ENCODE results near the gene VPS13D.
"Not testable (repeated sequence)": the region's sequence is repeated elsewhere in the genome, so short reads cannot be mapped to it uniquely, and the experiment has no call there.

VPS13D gene

GRCh38 chr1:12524266-12524665, 294.4 kb downstream of the VPS13D start:
- DNase-seq: no peak

- DNase-seq: no peak
These were observed 295.7 kb downstream of the VPS13D start for GRCh38 chr1:12525311-12526181.

- no peak for DNase-seq
These were observed 297.7 kb downstream of the VPS13D start for GRCh38 chr1:12527564-12527963.

DNA sequence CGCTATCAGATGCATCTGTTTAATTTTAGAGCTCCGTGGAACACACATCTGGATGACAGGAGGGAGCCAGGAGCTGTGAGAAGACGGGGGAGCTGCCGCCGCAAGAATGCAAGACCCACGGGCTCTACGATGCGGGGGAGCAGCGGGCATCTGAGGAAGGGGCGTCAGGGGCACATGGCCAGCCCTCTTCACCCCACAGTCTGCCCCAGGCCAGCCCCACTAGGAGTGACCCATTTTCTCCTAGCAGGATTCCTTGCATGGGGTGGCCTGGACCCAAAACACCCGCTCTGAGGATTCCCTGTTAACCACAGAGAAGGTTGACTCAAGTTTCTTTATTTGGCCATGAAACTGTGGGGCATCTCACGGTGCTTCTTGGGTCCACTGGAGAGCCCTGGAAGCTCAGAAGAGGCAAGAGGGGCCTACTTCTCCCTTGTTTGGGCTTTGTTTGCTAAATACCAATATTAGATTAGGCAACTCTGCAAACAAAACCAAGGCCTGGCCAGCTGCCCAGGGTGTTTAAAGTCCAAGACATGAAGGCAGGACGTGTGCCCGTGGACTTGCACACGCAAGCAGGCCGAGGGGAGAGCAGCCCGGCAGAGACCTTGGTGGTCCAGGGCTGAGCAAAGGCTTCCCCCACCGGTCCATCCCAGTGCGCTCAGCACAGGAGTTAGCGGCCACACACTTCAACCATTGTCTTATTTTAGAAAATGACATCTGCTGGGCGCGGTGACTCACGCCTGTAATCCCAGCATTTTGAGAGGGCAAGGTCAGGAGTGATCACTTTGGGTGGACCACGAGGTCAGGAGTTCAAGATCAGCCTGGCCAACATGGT, 298.4 kb downstream of the VPS13D start:
- no peak for DNase-seq

- DNase-seq: no peak
These were observed 299.9 kb downstream of the VPS13D start for GRCh38 chr1:12529640-12530174.

DNA sequence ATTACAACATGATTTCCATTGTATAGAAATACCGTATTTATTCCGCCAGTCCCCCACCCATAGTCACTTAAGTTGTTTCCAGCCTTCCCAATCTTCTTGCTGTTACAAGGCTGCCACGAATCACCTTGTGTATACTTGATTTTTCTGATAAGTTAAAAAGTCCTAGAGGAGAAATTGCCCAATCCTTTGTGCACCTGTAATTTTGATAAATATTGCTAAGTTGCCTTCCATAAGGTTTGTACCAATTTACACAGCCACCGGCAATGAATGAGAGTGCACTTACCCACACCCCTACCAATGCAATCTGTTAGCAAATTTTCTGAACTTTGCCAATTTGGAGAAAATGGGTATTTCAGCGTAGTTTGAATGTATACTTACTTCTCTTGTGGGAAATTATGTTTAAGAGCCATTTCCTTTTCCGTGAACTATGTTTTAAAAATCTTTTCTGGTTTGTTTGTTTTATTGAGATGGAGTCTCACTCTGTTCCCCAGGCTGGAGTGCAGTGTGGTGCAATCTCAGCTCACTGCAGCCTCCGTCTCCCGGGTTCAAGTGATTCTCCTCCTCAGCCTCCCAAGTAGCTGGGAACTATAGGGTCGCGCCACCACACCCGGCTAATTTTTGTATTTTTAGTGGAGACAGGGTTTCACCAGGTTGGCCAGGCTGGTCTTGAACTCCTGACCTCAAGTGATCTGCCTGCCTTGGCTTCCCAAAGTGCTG, 300.8 kb downstream of the VPS13D start:
- DNase-seq: no peak

DNA sequence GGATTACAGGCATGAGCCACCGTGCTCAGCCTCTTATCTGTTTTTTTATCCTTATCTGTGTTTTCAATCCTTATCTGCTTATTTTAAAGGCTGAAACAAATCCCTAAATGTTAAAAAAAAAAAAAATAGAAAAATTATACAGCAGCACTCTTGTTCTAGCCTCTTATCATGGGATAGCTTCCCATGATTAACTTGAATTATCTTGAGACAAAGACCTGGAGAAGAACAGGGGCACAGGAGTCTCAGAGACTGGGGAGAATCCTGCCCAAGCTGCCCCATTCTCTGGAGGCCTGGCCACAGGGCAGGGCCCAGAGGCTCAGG, 301.3 kb downstream of the VPS13D start:
- no peak for DNase-seq

DNA sequence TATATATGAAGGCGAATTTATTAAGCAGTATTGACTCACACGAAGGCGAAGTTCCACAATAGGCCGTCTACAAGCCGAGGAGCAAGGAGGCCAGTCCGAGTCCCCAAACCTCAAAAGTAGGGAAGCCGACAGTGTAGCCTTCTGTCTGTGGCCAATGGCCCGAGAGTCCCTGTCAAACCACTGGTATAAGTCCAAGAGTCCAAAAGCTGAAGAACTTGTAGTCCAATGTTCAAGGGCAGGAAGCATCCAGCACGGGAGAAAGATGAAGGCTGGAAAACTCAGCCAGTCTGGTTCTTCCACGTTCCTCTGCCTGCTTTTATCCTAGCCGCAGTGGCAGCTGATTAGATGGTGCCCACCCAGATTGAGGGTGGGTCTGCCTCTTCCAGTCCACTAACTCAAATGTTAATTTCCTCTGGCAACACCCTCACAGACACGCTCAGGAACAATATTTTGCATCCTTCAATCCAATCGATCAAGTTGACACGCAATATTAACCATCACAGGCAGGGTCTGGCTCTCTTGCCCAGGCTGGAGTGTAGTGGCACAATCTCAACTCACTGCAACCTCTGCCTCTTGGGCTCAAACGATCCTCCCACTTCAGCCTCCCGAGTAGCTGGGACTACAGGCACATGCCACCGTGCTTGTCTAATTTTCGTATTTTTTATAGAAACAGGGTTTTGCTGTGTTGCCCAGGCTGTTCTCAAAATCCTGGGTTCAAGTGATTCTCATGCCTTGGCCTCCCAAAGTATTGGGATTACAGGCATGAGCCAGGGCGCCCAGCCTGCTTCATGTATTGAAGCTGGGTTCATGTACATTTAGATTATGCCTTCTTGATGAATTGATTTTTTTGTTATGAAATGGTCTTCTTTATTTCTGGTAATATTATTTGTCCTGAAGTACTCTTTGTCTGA, 302.8 kb downstream of the VPS13D start:
- no peak for DNase-seq

DNA sequence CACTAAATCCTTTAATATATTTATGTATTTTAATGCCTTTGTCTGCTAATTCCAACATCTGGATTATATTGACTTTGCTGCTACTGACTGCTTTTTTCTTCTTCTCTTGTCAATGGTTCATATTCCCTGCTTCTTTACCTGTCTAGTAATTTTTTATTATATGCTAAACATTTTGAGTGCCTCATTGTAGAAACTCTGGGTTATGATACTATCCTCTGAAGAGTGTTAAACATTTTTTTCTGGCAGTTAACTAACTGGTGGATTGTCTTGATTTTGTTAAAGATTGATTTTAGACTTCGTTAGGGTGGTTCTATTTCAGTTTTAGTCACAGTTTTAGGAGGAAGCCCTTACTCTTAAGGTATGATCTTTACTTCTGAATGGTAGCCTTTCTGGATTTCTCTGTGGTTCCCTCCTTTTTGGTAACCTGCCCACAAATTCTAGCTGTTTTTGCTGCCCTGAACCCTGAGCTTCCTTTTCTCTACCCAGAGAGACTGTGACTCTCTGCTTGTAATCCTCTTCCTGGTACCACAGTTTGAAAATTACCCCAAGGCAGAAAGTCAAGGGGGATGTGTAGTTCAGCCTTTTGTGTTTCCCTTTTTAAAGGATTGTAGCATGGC, 306.3 kb downstream of the VPS13D start:
- DNase-seq: no peak

- no peak for DNase-seq
These were observed 307.5 kb downstream of the VPS13D start for GRCh38 chr1:12537294-12537693.

- no peak for DNase-seq
These were observed 308.2 kb downstream of the VPS13D start for GRCh38 chr1:12537906-12538461.

DNA sequence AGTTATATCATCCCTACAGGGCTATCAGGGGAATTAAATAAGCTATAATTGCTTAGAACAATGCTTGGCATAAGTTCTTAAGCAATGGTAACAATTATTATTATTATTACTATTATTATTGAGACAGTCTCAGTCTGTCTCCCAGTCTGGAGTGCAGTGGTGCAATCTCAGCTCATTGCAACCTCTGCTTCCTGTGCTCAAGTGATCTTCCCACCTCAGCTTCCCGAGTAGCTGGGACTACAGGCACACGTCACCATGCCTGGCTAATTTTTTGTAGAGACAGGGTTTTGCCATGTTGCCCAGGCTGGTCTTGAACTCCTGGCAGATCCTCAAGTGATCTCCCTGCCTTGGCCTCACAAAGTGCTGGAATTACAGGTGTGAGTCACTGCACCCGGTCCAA, 308.7 kb downstream of the VPS13D start:
- DNase-seq: not testable (repeated sequence)

DNA sequence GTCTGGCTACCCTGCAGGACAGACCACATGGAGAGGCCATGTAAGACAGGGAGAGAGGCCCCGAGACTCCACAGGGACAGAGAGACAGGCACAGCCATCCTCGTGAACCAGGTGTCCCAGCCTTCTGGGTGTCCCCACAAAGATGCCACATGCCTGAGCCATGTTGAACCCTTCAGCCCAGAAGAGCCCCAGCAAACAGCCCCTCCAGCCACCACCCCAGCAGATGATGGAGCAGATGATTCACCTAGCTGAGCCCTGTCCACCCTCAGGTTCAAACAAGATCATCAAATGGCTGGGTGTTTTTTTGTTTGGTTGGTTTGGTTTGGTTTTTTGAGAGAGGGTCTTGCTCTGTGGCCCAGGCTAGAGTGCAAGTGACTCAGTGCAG, 309.5 kb downstream of the VPS13D start:
- DNase-seq: no peak

DNA sequence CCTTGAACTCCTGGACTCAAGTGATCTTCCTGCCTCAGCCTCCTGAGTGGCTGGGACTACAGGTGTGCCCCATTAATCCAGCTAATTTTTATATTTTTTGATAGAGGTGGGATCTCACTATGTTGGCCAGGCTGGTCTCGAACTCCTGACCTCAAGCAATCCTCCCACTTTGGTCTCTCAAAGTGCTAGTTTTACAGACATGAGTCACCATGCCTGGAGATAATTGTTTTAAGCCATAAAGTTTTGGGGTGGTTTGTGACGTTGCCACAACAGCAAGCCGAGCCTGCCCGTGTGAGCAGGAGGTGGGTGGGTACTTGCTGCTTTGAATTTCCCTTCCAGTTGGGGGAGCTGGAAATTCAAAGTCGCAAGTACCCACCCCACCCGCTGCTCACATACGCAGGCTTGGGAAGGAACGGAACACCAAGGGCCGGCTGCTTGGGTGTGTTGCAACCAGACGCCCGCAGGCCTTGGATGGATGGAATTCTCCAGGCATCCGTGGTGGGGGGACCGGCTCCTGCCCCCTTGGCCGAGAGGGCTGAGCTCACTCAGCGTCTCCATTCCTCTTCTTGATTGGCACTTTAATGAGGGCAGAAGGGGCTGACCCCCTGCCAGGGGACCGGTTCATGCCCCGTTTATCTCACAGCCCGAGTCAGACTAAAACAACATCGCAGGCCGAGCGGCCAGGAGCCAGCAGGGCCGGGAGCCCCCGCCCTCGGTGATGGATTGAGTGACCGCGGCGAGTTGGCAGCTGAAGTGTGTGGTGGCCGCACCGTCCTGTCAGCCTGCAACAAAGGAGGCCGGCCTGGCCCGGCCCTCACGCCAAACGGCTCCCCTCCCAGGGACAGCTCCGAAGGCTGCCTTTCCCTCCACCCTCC, 310.1 kb downstream of the VPS13D start:
- no peak for DNase-seq

DNA sequence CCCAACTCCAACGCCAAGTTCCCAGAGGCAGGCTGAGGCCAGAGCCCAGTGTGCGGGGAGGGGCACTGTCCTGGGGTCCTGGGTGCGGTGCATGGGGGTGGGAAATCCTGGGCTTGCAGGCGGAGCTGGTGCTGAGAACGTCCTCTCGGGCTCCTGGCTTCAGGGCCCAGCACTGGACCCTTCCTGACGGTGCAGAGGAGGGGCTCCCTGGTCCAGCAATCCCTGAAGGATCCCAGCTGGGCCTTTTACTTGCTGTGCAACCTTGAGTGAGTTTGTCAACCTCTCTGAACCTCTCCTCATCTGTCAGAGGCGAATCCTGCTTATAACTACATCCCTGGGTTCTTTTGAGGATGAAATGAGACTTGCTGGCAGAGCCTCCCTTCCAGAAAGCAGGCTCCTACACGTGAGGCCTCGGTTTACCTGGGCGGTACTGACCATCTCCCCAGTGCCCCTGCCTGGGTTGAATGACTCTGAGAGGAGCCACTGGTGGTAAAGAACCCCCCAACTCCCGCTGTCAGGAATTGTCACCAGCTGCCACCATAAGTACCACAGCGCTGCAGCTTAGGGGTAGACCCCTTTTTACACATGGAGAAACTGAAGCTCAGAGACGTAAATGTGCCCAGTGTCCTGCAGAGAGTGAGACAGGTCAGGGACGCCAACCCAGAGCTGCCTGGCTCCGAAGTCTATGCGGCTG, 310.9 kb downstream of the VPS13D start:
- DNase-seq: no peak

DNA sequence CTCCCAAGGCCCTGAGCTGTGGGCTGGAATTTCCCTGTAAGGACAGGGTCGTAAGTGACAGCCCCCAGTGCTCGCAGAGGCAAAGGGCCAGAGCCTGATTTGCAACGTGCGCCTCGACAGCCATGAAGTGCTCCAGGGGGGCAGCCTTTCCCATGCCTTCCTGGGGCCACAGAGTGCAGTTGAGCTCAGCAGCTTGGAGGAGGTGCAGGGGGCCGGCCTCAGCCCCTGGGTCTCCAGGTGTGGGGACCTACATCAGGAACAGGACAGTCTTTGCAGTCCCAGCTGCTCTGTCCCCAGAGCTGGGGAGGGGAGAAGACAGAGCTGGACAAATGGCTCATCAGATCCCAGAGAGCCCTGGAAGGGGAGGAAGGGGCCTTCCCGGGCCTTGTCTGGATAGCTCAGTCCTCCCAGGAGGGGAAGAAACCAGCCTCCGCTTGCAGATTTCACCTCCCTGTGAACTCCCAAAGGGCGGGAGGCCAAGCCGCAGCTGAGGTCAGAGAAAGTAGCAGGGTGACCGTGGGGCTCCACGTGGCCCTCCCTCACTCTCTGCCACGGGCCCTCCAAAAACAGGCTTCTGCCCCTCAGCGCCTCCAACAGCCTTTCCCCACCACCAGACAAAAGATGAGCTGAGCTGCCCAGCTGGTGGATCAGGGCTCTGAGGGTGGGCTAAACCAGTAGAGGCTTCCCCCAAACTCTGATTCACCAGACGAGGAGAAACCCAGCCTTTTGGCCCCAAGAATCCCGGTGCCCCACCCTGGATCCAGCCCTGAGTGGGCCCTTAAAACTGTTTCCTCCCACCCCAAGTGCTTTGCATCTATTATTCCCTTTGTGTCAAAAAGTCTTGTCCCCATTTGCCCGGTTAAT, 311.7 kb downstream of the VPS13D start:
- no peak for DNase-seq

DNA sequence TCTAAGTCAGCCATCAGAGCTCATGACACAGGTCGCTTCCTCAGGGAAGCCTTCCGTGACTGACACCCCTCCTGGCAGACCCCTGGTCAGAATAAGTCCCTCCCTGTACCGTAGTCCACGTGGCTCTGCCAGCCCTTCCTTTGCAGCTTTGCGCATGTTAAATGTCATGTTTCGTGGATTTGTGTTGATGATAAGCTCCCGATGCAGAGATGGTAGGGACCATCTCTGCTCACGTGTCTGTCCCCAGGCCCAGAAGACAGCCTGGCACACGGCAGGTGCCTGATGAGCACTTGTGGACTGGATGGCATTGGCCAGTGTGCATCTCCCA, 312.3 kb downstream of the VPS13D start:
- no peak for DNase-seq
